Measurements from ENCODE around the gene PGAP6. TPM values are rescaled to one million over a fixed set of nuclear protein-coding genes. Genes with fewer than 3 reads are reported as not detected.

Gene PGAP6
- 26.1 TPM for polyA plus RNA-seq (2013)

DNA sequence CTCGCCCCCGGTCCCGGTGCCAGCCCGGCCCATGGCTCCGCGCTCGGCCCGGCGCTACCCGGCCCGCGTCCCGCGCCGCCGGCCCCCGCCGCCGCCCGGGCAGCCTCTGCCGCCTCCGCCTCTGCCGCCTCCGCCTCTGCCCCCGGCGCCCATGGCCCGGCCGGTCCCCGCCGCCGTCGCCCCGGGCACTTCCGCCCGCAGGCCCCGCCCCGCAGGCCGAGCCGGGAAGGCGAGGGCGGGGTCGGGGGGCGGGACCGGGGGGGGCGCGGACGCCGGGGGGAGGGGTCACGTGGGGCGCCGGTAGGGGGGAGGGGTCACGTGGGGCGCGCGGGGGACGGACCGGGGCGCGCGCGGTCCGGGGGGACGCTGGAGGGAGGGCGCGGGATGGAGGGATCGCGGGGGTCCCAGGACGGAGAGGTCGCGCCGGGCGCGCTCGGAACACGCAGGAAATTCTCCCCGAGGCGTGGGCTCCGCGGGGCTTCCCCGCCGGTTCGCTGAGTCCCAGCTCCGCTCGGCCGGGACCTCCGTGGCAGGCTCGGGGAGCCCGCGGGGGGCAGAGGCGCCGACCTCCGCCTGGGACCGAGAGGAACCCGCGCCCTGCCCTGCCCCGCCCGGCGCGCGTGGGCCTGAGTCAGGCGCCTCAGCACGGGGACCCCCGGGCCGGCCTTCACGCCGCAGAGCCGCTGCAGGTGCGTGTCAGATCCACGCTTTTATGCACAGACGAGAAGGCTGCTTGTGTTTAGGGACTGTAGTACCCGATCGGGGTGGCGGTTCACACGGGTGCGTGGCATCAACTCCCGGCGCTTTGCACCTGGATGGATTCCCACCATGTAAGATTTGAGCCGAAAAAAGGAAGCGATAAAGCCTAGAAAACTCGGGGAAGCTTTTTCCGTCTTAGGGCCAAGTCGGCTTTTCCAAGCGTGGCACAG, at the start of gene PGAP6:
PGAP6 (minus strand) TSS at position 190 of the 929 bp plus-strand sequence; CDS start at position 33, 157 bp downstream.
- peak in 2 of 3 donors; percentile 50 to 61 for DNase-seq
- no peaks in the 10 kb centered on the region for H3K9me3 ChIP-seq (ENCODE audit: control extremely low read depth in 1 of 5, control insufficient read depth in 4 of 5, insufficient read depth in 2 of 5, low read depth in 1 of 5, low read length in 4 of 5)
- H3K27me3 ChIP-seq (replicated peaks in 2 of 5; ENCODE audit: control insufficient read depth in 4 of 5, insufficient read depth in 5 of 5, low read length in 4 of 5) = no peaks in the 10 kb centered on the region
- CTCF ChIA-PET = interaction anchor here (1.7 kb wide), 1 partner anchor 15 kb away, joined by 5 read pairs; no protein-coding TSS in a partner anchor
- peak within 1 kb of the TSS in 1 of 2 experiments; percentile 34 for H3K27ac ChIP-seq (ENCODE audit: insufficient read depth in 1 of 2, low read depth in 1 of 2, low read length in 2 of 2, poor library complexity in 1 of 2, severe bottlenecking in 2 of 2)
- WGBS (ENCODE audit: insufficient coverage) = under 1% methylated on average over 111 of the region's 123 CpGs
- H3K4me1 ChIP-seq (ENCODE audit: control extremely low read depth in 1 of 4, control insufficient read depth in 4 of 4, insufficient read depth in 4 of 4, low read length in 3 of 4) = peaks cover 0 to 39% (median 31%) of the 10 kb centered on the region in 4 experiments
- peak within 1 kb of the TSS; percentile 65 to 88 (median 80) for H3K4me3 ChIP-seq (ENCODE audit: control insufficient read depth in 1 of 7, extremely low read depth in 1 of 7, insufficient read depth in 4 of 7, low read depth in 2 of 7, low read length in 6 of 7)
- H3K36me3 ChIP-seq (ENCODE audit: control insufficient read depth in 4 of 4, insufficient read depth in 4 of 4, low read length in 3 of 4) = peaks cover 0 to 6% (median 3%) of the 10 kb centered on the region in 4 experiments
- POLR2A ChIA-PET = interaction anchor here (0.5 kb wide), 1 partner anchor 50 kb away, joined by 4 read pairs; no protein-coding TSS in a partner anchor

DNA sequence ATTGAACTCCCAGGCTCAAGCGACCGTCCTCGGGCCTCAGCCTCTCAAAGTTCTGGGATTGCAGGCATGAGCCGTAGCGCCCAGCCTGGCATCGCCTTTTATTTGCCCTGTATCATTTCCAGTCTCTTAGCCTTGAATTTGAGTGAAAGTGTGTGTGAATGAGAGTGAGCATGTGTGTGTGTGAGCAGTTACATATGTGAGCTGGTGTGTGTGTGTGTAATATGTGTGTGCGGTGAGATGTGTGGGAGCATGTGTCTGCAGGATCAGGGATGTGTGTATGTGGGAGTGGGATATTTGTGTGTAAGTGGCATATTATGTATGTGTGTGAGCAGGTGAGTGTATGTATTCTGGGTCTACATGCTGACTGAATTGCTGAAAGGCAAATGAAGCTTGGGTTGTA, 49.1 kb upstream of the PGAP6 start:
- CTCF ChIA-PET = interaction anchor here (0.6 to 0.7 kb wide), 2 partner anchors 46 to 248 kb away, joined by 4 read pairs; no protein-coding TSS in a partner anchor
- no peak overlapping the region for H3K4me3 ChIP-seq (ENCODE audit: control insufficient read depth in 1 of 7, extremely low read depth in 1 of 7, insufficient read depth in 4 of 7, low read depth in 2 of 7, low read length in 6 of 7)

GRCh38 chr16:427250-427649, 45.5 kb upstream of the PGAP6 start:
- ChIA-PET CTCF (interaction anchor here (0.6 kb wide), 1 partner anchor 61 kb away, joined by 3 read pairs; no protein-coding TSS in a partner anchor), POLR2A (no interaction called here)
- H3K4me3 ChIP-seq (ENCODE audit: control insufficient read depth in 1 of 7, extremely low read depth in 1 of 7, insufficient read depth in 4 of 7, low read depth in 2 of 7, low read length in 6 of 7) = peak overlapping the region in 5 of 7 experiments; percentile 57 to 81 (median 76)
- H3K27me3 ChIP-seq (replicated peaks in 2 of 5; ENCODE audit: control insufficient read depth in 4 of 5, insufficient read depth in 5 of 5, low read length in 4 of 5) = peaks cover 0 to 14% (median 10%) of the 10 kb centered on the region in 5 experiments
- DNase-seq = peak in 2 of 3 donors; percentile 14 to 26
- H3K36me3 ChIP-seq (ENCODE audit: control insufficient read depth in 4 of 4, insufficient read depth in 4 of 4, low read length in 3 of 4) = peaks cover 0 to 4% (median 0%) of the 10 kb centered on the region in 4 experiments
- no peaks in the 10 kb centered on the region for H3K9me3 ChIP-seq (ENCODE audit: control extremely low read depth in 1 of 5, control insufficient read depth in 4 of 5, insufficient read depth in 2 of 5, low read depth in 1 of 5, low read length in 4 of 5)
- no peak overlapping the region for H3K27ac ChIP-seq (ENCODE audit: insufficient read depth in 1 of 2, low read depth in 1 of 2, low read length in 2 of 2, poor library complexity in 1 of 2, severe bottlenecking in 2 of 2)
- H3K4me1 ChIP-seq (ENCODE audit: control extremely low read depth in 1 of 4, control insufficient read depth in 4 of 4, insufficient read depth in 4 of 4, low read length in 3 of 4) = peaks cover 0 to 27% (median 23%) of the 10 kb centered on the region in 4 experiments
- WGBS (ENCODE audit: insufficient coverage) = 69% methylated on average over 8 of the region's 10 CpGs

More for the DNA sequence above, 49.1 kb upstream of the PGAP6 start:
- POLR2A ChIA-PET = no interaction called here
- Histone ChIP-seq H3K9me3 (ENCODE audit: control extremely low read depth in 1 of 5, control insufficient read depth in 4 of 5, insufficient read depth in 2 of 5, low read depth in 1 of 5, low read length in 4 of 5) (no peaks in the 10 kb centered on the region), H3K4me1 (ENCODE audit: control extremely low read depth in 1 of 4, control insufficient read depth in 4 of 4, insufficient read depth in 4 of 4, low read length in 3 of 4) (peaks cover 0 to 16% (median 13%) of the 10 kb centered on the region in 4 experiments), H3K36me3 (ENCODE audit: control insufficient read depth in 4 of 4, insufficient read depth in 4 of 4, low read length in 3 of 4) (peaks cover 0 to 4% (median 0%) of the 10 kb centered on the region in 4 experiments), H3K27me3 (replicated peaks in 2 of 5; ENCODE audit: control insufficient read depth in 4 of 5, insufficient read depth in 5 of 5, low read length in 4 of 5) (peaks cover 0 to 5% (median 2%) of the 10 kb centered on the region in 5 experiments), H3K27ac (ENCODE audit: insufficient read depth in 1 of 2, low read depth in 1 of 2, low read length in 2 of 2, poor library complexity in 1 of 2, severe bottlenecking in 2 of 2) (no peak overlapping the region)
- no peak for DNase-seq
- 100% methylated on average over 1 of the region's 7 CpGs for WGBS (ENCODE audit: insufficient coverage)

DNA sequence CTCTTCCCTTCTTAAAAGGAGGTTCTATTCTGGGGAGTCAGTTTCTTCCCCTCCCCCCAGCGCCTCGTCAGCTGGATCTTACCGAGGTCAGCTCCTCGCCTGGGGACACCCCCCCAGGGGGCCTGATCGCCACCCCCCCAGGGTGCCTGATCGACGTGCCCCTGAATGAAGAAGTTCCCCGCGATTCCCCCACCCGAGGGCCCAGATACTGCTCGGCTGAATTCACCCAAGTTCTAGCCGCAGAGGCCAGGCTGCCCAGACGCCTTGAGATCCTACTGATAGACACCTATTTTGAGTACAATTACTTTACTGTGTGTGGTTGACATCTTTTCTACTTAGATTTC, 45.1 kb upstream of the PGAP6 start:
- Histone ChIP-seq H3K9me3 (ENCODE audit: control extremely low read depth in 1 of 5, control insufficient read depth in 4 of 5, insufficient read depth in 2 of 5, low read depth in 1 of 5, low read length in 4 of 5) (no peaks in the 10 kb centered on the region), H3K4me1 (ENCODE audit: control extremely low read depth in 1 of 4, control insufficient read depth in 4 of 4, insufficient read depth in 4 of 4, low read length in 3 of 4) (peaks cover 0 to 27% (median 23%) of the 10 kb centered on the region in 4 experiments), H3K4me3 (ENCODE audit: control insufficient read depth in 1 of 7, extremely low read depth in 1 of 7, insufficient read depth in 4 of 7, low read depth in 2 of 7, low read length in 6 of 7) (peak overlapping the region; percentile 43 to 81 (median 72)), H3K27me3 (replicated peaks in 2 of 5; ENCODE audit: control insufficient read depth in 4 of 5, insufficient read depth in 5 of 5, low read length in 4 of 5) (peaks cover 0 to 14% (median 10%) of the 10 kb centered on the region in 5 experiments), H3K27ac (ENCODE audit: insufficient read depth in 1 of 2, low read depth in 1 of 2, low read length in 2 of 2, poor library complexity in 1 of 2, severe bottlenecking in 2 of 2) (no peak overlapping the region), H3K36me3 (ENCODE audit: control insufficient read depth in 4 of 4, insufficient read depth in 4 of 4, low read length in 3 of 4) (peaks cover 0 to 4% (median 0%) of the 10 kb centered on the region in 4 experiments)
- POLR2A ChIA-PET = no interaction called here
- 19% methylated on average over 8 of the region's 13 CpGs for WGBS (ENCODE audit: insufficient coverage)
- DNase-seq = peak in 2 of 3 donors; percentile 24 to 38
- CTCF ChIA-PET = interaction anchor here (0.6 kb wide), 1 partner anchor 61 kb away, joined by 3 read pairs; no protein-coding TSS in a partner anchor

DNA sequence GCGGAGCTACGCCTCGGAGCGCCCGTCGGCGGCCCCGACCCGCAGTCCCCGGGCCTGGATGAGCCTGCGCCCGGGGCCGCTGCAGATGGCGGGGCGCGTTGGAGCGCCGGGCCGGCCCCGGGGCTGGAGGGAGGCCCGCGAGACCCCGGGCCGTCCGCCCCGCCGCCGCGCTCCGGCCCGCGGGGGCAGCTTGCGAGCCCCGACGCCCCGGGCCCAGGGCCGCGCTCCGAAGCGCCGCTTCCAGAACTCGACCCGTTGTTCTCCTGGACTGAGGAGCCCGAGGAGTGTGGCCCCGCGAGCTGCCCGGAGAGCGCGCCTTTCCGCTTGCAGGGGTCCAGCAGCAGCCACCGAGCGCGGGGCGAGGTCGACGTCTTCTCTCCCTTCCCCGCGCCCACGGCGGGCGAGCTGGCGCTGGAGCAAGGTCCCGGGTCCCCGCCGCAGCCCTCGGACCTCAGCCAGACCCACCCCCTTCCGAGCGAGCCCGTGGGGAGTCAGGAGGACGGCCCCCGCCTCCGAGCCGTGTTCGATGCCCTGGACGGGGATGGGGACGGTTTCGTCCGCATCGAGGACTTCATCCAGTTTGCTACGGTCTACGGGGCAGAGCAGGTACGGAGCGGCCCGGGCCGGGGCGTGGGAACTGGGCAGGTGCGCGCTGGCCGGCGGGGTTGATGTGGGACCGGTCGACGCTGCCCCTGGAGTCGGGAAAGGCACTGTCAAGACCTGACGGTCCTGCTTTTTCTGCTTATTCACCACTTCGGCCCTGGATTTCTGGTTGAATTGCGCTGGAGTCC, 44.5 kb upstream of the PGAP6 start:
- H3K27me3 ChIP-seq (replicated peaks in 2 of 5; ENCODE audit: control insufficient read depth in 4 of 5, insufficient read depth in 5 of 5, low read length in 4 of 5) = peaks cover 0 to 14% (median 10%) of the 10 kb centered on the region in 5 experiments
- H3K4me1 ChIP-seq (ENCODE audit: control extremely low read depth in 1 of 4, control insufficient read depth in 4 of 4, insufficient read depth in 4 of 4, low read length in 3 of 4) = peaks cover 0 to 27% (median 23%) of the 10 kb centered on the region in 4 experiments
- H3K27ac ChIP-seq (ENCODE audit: insufficient read depth in 1 of 2, low read depth in 1 of 2, low read length in 2 of 2, poor library complexity in 1 of 2, severe bottlenecking in 2 of 2) = no peak overlapping the region
- peak overlapping the region; percentile 43 to 81 (median 72) for H3K4me3 ChIP-seq (ENCODE audit: control insufficient read depth in 1 of 7, extremely low read depth in 1 of 7, insufficient read depth in 4 of 7, low read depth in 2 of 7, low read length in 6 of 7)
- under 1% methylated on average over 85 of the region's 97 CpGs for WGBS (ENCODE audit: insufficient coverage)
- ChIA-PET CTCF (interaction anchor here (0.6 to 1.6 kb wide), 4 partner anchors 18 to 71 kb away, joined by 3 to 5 read pairs (median 3); no protein-coding TSS in a partner anchor), POLR2A (no interaction called here)
- peak in 1 of 3 donors; percentile 24 for DNase-seq
- H3K36me3 ChIP-seq (ENCODE audit: control insufficient read depth in 4 of 4, insufficient read depth in 4 of 4, low read length in 3 of 4) = peaks cover 0 to 4% (median 0%) of the 10 kb centered on the region in 4 experiments
- no peaks in the 10 kb centered on the region for H3K9me3 ChIP-seq (ENCODE audit: control extremely low read depth in 1 of 5, control insufficient read depth in 4 of 5, insufficient read depth in 2 of 5, low read depth in 1 of 5, low read length in 4 of 5)

DNA sequence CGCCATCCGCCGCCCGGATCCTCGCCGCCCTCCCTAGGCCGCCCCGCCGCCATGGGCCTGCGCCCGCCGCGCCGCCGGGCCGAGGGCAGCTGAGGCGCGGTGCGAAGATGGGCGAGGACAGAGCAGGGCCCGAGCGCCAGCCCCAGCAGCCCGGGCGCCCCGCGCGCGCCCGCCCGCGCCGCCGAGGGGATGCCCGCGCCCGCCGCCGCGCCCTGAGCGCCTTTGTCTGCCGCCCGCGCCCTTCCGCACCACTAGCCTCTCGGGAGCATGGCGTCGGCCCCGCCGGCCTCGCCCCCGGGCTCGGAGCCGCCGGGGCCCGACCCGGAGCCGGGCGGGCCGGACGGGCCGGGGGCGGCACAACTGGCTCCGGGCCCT, 43.9 kb upstream of the PGAP6 start:
- Histone ChIP-seq H3K27me3 (replicated peaks in 2 of 5; ENCODE audit: control insufficient read depth in 4 of 5, insufficient read depth in 5 of 5, low read length in 4 of 5) (peaks cover 0 to 14% (median 10%) of the 10 kb centered on the region in 5 experiments), H3K9me3 (ENCODE audit: control extremely low read depth in 1 of 5, control insufficient read depth in 4 of 5, insufficient read depth in 2 of 5, low read depth in 1 of 5, low read length in 4 of 5) (no peaks in the 10 kb centered on the region), H3K4me1 (ENCODE audit: control extremely low read depth in 1 of 4, control insufficient read depth in 4 of 4, insufficient read depth in 4 of 4, low read length in 3 of 4) (peaks cover 0 to 27% (median 23%) of the 10 kb centered on the region in 4 experiments), H3K27ac (ENCODE audit: insufficient read depth in 1 of 2, low read depth in 1 of 2, low read length in 2 of 2, poor library complexity in 1 of 2, severe bottlenecking in 2 of 2) (peak overlapping the region in 1 of 2 experiments; percentile 66), H3K36me3 (ENCODE audit: control insufficient read depth in 4 of 4, insufficient read depth in 4 of 4, low read length in 3 of 4) (peaks cover 0 to 4% (median 0%) of the 10 kb centered on the region in 4 experiments), H3K4me3 (ENCODE audit: control insufficient read depth in 1 of 7, extremely low read depth in 1 of 7, insufficient read depth in 4 of 7, low read depth in 2 of 7, low read length in 6 of 7) (peak overlapping the region; percentile 43 to 81 (median 72))
- CTCF ChIA-PET = interaction anchor here (0.7 to 1.6 kb wide), 4 partner anchors 17 to 72 kb away, joined by 3 to 5 read pairs (median 4); no protein-coding TSS in a partner anchor
- no peak for DNase-seq
- 0% methylated on average over 28 of the region's 63 CpGs for WGBS (ENCODE audit: insufficient coverage)
- POLR2A ChIA-PET = interaction anchor here (1.1 kb wide), 1 partner anchor 25 kb away, joined by 4 read pairs; no protein-coding TSS in a partner anchor
